GM10248 (cell line): ENCODE measurements around the gene PCDHGA6.
A peak's percentile ranks its signal among the peaks of the same experiment; 100 is the strongest.
"Not testable (repeated sequence)": the region's sequence is repeated elsewhere in the genome, so short reads cannot be mapped to it uniquely, and the experiment has no call there.

Experiments used
- CTCF ChIA-PET: fragments of 300-600 bp; sonication (Branson Sonifier 250); formaldehyde crosslinking; extraction: SDS; loops from one replicate; lab custom pipeline; 2021; ENCODE audit warnings: antibody characterized with exemption; lab: Yijun Ruan, JAX
- POLR2A ChIA-PET: fragments of 350-650 bp; sonication (Branson Sonifier 250); formaldehyde crosslinking; extraction: SDS; loops from one replicate; lab custom pipeline; 2020; ENCODE audit warnings: antibody characterized with exemption; lab: Yijun Ruan, JAX
- DNase-seq: peaks from one replicate; pipeline ENCODE4 v3.0.0; 2012; ENCODE audit errors: extremely low spot score
- TF ChIP-seq, protein P1 (sequence below): IDR thresholded peaks from 2 replicates; pipeline ENCODE4 v1.5.1; 2012; ENCODE audit warnings: mild to moderate bottlenecking, low read depth; ENCODE audit errors: extremely low read depth, missing control alignments, control extremely low read depth

Gene PCDHGA6

DNA sequence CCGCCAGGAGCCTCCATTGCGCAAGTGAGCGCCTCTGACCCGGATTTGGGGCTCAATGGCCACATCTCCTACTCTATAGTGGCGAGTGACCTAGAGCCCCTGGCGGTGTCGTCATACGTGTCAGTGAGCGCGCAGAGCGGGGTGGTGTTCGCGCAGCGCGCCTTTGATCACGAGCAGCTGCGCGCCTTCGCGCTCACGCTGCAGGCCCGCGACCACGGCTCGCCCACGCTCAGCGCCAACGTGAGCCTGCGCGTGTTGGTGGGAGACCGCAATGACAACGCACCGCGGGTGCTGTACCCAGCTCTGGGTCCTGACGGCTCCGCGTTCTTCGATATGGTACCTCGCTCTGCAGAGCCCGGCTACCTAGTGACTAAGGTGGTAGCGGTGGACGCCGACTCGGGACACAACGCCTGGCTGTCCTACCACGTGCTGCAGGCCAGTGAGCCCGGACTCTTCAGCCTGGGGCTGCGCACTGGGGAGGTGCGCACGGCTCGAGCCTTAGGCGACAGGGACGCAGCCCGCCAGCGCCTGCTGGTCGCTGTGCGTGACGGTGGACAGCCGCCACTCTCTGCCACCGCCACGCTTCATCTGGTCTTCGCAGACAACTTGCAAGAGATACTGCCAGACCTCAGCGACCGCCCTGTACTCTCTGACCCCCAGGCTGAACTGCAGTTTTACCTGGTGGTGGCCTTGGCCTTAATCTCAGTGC is 36.1 kb downstream of the PCDHGA6 start:
- ChIA-PET CTCF (interaction anchor here (1.0 to 2.6 kb wide), 3 partner anchors 11 to 148 kb away, joined by 3 to 8 read pairs (median 4); partner anchors contain the start of gene PCDHGA11), POLR2A (no interaction called here)
- DNase-seq = no peak
- TF ChIP-seq, protein P1, sequence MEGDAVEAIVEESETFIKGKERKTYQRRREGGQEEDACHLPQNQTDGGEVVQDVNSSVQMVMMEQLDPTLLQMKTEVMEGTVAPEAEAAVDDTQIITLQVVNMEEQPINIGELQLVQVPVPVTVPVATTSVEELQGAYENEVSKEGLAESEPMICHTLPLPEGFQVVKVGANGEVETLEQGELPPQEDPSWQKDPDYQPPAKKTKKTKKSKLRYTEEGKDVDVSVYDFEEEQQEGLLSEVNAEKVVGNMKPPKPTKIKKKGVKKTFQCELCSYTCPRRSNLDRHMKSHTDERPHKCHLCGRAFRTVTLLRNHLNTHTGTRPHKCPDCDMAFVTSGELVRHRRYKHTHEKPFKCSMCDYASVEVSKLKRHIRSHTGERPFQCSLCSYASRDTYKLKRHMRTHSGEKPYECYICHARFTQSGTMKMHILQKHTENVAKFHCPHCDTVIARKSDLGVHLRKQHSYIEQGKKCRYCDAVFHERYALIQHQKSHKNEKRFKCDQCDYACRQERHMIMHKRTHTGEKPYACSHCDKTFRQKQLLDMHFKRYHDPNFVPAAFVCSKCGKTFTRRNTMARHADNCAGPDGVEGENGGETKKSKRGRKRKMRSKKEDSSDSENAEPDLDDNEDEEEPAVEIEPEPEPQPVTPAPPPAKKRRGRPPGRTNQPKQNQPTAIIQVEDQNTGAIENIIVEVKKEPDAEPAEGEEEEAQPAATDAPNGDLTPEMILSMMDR = no peak

DNA sequence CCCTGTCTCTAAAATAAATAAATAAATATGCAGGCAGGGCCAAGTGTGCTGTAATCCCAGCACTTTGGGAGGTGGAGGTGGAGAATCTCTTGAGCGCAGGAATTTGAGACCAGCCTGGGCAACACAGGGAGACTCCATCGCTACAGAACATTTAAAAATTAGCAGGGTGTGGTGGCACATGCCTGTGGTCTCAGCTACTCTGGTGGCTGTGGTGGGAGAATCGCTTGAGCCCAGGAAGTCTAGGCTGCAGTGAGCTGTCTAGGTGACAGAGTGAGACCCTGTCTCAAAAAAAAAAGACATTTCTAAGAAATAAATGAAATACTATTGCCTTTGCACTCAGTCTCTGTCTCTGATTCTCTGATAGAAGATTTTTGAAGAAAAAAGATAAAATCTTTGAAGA is 37.9 kb downstream of the PCDHGA6 start:
- CTCF ChIA-PET = interaction anchor here (1.2 to 12.7 kb wide), 7 partner anchors 10 to 152 kb away, joined by 3 to 180 read pairs (median 53); partner anchors contain the start of genes PCDHGA1, PCDHGA11 and PCDHGB5

DNA sequence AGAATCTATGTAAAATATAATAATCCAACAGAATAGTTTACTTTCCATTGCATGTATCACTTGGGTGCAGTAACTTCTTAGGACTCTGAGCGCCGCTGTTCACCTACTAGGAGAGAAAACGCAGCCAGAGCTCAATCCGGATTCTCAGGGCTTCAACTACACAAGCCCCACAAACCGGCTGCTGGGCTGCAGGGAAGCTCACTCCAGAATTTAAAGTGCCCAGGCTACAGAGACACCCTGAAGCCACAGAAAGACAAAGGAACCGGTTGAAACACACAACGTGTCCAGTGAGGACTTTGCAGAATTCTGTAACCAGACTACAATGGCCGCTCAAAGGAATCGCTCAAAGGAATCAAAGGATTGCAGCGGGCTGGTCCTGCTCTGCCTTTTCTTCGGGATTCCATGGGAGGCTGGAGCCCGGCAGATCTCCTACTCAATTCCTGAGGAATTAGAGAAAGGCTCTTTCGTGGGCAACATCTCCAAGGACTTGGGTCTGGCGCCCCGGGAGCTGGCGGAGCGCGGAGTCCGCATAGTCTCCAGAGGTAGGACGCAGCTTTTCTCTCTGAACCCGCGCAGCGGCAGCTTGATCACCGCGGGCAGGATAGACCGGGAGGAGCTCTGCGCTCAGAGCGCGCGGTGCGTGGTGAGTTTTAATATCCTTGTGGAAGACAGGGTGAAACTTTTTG is 39.3 kb downstream of the PCDHGA6 start, which contains the start of gene PCDHGA10:
PCDHGA10 (plus strand) TSS at position 134 of the 686 bp plus-strand sequence; CDS start at position 323, 189 bp downstream.
- ChIA-PET CTCF (interaction anchor here (0.7 to 12.7 kb wide), 53 partner anchors 8 to 607 kb away, joined by 3 to 180 read pairs (median 5); partner anchors contain the start of genes HDAC3, PCDHB14, PCDHB15 and PCDHGA11), POLR2A (no interaction called here)
- TF ChIP-seq, protein P1 = peak; percentile 77
- peak; percentile 73 for DNase-seq

More for the DNA sequence above, 37.9 kb downstream of the PCDHGA6 start:
- no peak for DNase-seq
- TF ChIP-seq, protein P1 = no peak
- POLR2A ChIA-PET = no interaction called here

DNA sequence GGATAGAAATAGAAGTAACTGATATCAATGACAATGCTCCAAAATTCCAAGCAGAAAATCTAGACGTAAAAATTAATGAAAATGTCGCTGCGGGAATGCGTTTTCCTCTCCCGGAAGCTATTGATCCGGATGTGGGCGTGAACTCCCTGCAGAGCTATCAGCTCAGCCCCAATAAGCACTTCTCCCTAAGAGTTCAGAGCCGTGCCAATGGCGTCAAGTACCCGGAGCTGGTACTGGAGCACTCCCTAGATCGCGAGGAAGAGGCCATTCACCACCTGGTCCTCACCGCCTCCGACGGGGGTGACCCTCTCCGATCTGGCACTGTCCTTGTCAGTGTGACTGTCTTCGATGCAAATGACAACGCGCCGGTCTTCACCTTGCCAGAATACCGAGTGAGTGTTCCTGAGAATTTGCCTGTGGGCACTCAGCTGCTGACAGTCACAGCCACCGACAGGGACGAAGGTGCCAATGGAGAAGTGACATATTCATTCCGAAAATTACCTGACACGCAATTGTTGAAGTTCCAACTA is 39.9 kb downstream of the PCDHGA6 start:
- TF ChIP-seq, protein P1 = no peak
- no peak for DNase-seq
- ChIA-PET POLR2A (no interaction called here), CTCF (interaction anchor here (0.7 to 12.7 kb wide), 42 partner anchors 8 to 608 kb away, joined by 3 to 180 read pairs (median 5); partner anchors contain the start of genes HDAC3, PCDHB14, PCDHGA11 and PCDHGA12)

DNA sequence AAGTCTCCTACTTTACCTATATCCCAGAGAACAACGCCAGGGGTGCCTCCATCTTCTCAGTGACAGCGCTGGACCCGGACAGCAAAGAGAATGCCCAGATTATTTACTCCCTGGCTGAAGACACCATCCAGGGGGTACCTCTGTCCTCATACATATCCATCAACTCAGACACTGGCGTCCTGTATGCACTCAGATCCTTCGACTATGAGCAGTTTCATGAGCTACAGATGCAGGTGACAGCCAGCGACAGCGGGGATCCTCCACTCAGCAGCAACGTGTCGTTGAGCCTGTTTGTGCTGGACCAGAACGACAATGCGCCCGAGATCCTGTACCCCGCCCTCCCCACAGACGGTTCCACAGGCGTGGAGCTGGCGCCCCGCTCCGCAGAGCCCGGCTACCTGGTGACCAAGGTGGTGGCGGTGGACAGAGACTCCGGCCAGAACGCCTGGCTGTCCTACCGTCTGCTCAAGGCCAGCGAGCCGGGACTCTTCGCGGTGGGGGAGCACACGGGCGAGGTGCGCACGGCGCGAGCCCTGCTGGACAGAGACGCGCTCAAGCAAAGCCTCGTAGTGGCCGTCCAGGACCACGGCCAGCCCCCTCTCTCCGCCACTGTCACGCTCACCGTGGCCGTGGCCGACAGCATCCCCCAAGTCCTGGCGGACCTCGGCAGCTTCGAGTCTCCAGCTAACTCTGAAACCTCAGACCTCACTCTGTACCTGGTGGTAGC is 41.0 kb downstream of the PCDHGA6 start:
- POLR2A ChIA-PET, DNase-seq: not testable (repeated sequence)
- CTCF ChIA-PET = interaction anchor here (1.2 to 12.7 kb wide), 14 partner anchors 15 to 465 kb away, joined by 3 to 180 read pairs (median 17); partner anchors contain the start of genes DIAPH1, PCDHGA12 and TAF7

DNA sequence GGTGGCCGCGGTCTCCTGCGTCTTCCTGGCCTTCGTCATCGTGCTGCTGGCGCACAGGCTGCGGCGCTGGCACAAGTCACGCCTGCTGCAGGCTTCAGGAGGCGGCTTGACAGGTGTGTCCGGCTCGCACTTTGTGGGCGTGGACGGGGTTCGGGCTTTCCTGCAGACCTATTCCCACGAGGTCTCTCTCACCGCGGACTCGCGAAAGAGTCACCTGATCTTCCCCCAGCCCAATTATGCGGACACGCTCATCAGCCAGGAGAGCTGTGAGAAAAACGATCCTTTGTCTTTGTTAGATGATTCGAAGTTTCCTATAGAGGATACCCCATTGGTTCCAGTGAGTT is 41.6 kb downstream of the PCDHGA6 start:
- POLR2A ChIA-PET, DNase-seq: not testable (repeated sequence)
- CTCF ChIA-PET = interaction anchor here (1.3 to 12.7 kb wide), 5 partner anchors 60 to 148 kb away, joined by 4 to 180 read pairs (median 90); partner anchors contain the start of gene PCDHGC3
